Endothelial cell of umbilical vein (primary cell): Measurements from ENCODE around the gene EXT2.

Source experiments
- POLR2A ChIP-seq: IDR thresholded peaks from 2 replicates; pipeline ENCODE4 v1.6.1; 2012; ENCODE audit warnings: low read depth, mild to moderate bottlenecking, control low read depth, low read length
- TF ChIP-seq, protein P1 (sequence below), 2 donors: IDR thresholded peaks; 1 replicate in 1 of 2; 2 replicates in 1 of 2; pipeline ENCODE4 v1.5.1; 2011; ENCODE audit warnings: low read length in 2 of 2, mild to moderate bottlenecking in 2 of 2, moderate library complexity in 2 of 2, control low read depth in 1 of 2, inconsistent platforms in 1 of 2, low read depth in 1 of 2; ENCODE audit not compliant: insufficient read depth in 1 of 2; ENCODE audit errors: extremely low read depth in 1 of 2
- TF ChIP-seq, protein P2 (sequence below): IDR thresholded peaks from 2 replicates; pipeline ENCODE4 v1.6.1; 2011; ENCODE audit not compliant: insufficient read depth, insufficient read length

DNA sequence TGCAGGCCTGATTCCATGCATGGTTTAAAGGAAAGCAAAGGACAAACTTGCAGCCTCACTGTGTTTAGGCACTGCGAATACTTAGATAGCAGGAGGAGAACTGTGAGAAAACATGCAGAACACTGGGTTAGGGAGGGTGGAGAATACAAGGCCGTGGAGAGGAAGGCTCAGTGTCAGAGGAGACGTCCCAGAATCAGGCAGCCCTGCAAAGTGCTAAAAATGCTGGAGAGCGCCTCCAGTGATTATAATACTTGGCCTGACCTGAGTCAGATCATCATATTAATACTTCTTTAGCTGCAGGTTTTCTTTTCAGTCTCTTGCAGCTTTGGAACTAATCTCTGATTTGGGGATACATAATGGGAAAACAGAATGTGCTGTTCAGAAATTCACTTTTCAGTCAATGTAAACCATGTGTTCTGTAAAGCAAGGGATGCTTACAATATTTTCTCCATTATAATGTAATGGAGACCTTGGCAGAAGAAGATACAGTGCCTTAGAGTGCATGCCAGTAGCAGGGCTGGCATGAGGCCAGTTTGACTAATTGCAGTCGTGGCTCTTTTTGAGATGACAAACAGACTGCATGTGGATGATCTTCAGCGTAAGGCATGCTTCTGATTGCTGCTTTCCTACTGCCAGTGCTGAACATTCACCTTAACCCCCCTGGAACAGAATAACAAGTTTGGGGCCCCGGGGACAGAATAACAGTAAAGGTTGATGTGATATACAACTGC, 16.8 kb downstream of the EXT2 start:
- TF ChIP-seq, protein P1, sequence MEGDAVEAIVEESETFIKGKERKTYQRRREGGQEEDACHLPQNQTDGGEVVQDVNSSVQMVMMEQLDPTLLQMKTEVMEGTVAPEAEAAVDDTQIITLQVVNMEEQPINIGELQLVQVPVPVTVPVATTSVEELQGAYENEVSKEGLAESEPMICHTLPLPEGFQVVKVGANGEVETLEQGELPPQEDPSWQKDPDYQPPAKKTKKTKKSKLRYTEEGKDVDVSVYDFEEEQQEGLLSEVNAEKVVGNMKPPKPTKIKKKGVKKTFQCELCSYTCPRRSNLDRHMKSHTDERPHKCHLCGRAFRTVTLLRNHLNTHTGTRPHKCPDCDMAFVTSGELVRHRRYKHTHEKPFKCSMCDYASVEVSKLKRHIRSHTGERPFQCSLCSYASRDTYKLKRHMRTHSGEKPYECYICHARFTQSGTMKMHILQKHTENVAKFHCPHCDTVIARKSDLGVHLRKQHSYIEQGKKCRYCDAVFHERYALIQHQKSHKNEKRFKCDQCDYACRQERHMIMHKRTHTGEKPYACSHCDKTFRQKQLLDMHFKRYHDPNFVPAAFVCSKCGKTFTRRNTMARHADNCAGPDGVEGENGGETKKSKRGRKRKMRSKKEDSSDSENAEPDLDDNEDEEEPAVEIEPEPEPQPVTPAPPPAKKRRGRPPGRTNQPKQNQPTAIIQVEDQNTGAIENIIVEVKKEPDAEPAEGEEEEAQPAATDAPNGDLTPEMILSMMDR (IDR thresholded peaks at IDR 0.05; ENCODE audit: extremely low read depth in 1 of 2, insufficient read depth in 1 of 2, low read depth in 1 of 2, low read length in 2 of 2), result no peak
- TF ChIP-seq, protein P2, sequence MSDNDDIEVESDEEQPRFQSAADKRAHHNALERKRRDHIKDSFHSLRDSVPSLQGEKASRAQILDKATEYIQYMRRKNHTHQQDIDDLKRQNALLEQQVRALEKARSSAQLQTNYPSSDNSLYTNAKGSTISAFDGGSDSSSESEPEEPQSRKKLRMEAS, result no peak
- TF ChIP-seq POLR2A, result no peak
